Pancreas (tissue), 10 donors: ENCODE data around the gene GDF11. TPM values are rescaled to one million over a fixed set of nuclear protein-coding genes. Genes with fewer than 3 reads are reported as not detected.

Experiments used
- ATAC-seq, 4 donors: fragments of 200-7000 bp; cut with Tn5 transposase; one replicate each; pipeline versions ENCODE4 v1.8.0 to v1.9.1; 2020; ENCODE audit warnings: mild to moderate bottlenecking in 4 of 4, moderate library complexity in 4 of 4
- DNase-seq, 6 donors: peaks; one replicate each; pipeline ENCODE4 v3.0.0-alpha.2; 2020
- FAIRE-seq: peaks from 2 replicates; lab custom pipeline; 2012; peaks lifted over from hg19 to GRCh38; lab: Jason Lieb, UNC
- H3K27ac ChIP-seq, 4 donors: fragments of 200-600 bp; sonication (generic); 1 replicate in 3 of 4; 2 replicates in 1 of 4; pipeline versions ENCODE4 v1.5.0 to v1.8.0; 2020
- H3K27me3 ChIP-seq, 4 donors: fragments of 200-600 bp; one replicate each; pipeline ENCODE4 v1.8.0; 2021
- H3K36me3 ChIP-seq, 3 donors: fragments of 200-600 bp; sonication (generic) in 1 of 3; one replicate each; pipeline versions ENCODE4 v1.5.0 to v1.8.0; 2020 to 2021
- H3K4me1 ChIP-seq, 3 donors: fragments of 200-600 bp; one replicate each; pipeline ENCODE4 v1.8.0; 2021
- H3K4me3 ChIP-seq, 4 donors: fragments of 200-600 bp; sonication (generic) in 2 of 4; one replicate each; pipeline versions ENCODE4 v1.5.0 to v1.8.0; 2020 to 2021
- H3K9me3 ChIP-seq, 4 donors: fragments of 200-600 bp; one replicate each; pipeline ENCODE4 v1.8.0; 2021
- WGBS, 2 donors: extraction: QIAGEN DNeasy Blood & Tissue Kit; methylation state at CpG; one replicate each; pipeline ENCODE4 v1.1.7; 2013; 5-methylcytosine and 5-hydroxymethylcytosine counted together
- intact Hi-C, 3 donors: fragments of 100-400 bp; cut with DNase I; formaldehyde crosslinking; loops; one replicate each; pipeline versions ENCODE4 v1.11.1 to v1.14.2; 2022
- polyA plus RNA-seq, 2 donors: library from polyadenylated mRNA; stranded (reverse); fragments of 200-250 nt; gene quantifications; one replicate each; pipeline ENCODE4 v1.2.3, GENCODE V29; 2013
- total RNA-seq, 6 donors: library from RNA; stranded (reverse); fragmentation: NEBNext Ultra II Directional in 4 of 6; extraction: Animal tissue kit (Norgen Biotek cat#: 25700) in 4 of 6; gene quantifications; one replicate each; pipeline versions ENCODE4 v1.2.1 to v1.2.4, GENCODE V29; 2021 to 2023
- TF ChIP-seq, protein P1 (sequence below), 4 donors: fragments of 200-600 bp; sonication (generic) in 3 of 4; IDR thresholded peaks; one replicate each; pipeline versions ENCODE4 v1.5.0 to v1.8.0; 2021; ENCODE audit warnings: antibody characterized with exemption in 4 of 4
- donor health status: healthy with polysubstance abuse.
- donor health status: DM: no; HTN: no; CAD: no; lungs with moderate emphysema.
- donor health status: DM: no; HTN: no; CAD: no.
- donor health status: control.
- donor health status: control.
- donor health status: Bipolar disorder and iron deficiency.
- donor health status: DM: yes; HTN: yes; CAD: no.
- donor health status: DM: no; HTN: no; CAD: no.
- donor health status: DM: no; HTN: no; CAD: no.
- donor health status: DM: yes; HTN: yes; CAD: no.

Gene GDF11
- total and polyA plus RNA-seq, 8 donors: 0.91 to 3.5 (median 1.3) TPM

DNA sequence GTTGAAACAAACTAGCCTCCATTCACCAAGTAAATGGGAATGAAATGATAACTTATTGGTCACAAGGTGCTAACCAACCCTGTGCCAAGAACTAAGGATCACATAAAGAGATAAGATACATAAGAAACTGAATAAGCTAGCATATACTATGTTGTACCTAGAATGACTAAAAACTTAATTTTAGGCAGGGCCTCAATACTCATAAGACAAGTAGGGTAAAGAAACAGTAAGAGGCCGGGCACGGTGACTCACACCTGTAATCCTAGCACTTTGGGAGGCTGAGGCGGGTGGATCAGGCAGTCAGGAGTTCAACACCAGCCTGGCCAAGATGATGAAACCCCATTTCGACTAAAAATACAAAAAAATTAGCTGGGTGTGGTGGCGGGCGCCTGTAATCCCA lies 17.7 kb downstream of the GDF11 start:
- 93 to 95% methylated on average over 6 of the region's 6 CpGs for WGBS, 2 donors
- Histone ChIP-seq H3K9me3 (no peaks in the 10 kb centered on the region), H3K4me1 (no peaks in the 10 kb centered on the region), H3K36me3 (peaks cover 0 to 40% (median 9%) of the 10 kb centered on the region in 3 donors), H3K27ac (no peak overlapping the region), H3K27me3 (no peaks in the 10 kb centered on the region), H3K4me3 (no peak overlapping the region)
- intact Hi-C loops: no loop called here
- DNase-seq (no peak), FAIRE-seq (no peak), ATAC-seq (no peak)
- TF ChIP-seq, protein P1, sequence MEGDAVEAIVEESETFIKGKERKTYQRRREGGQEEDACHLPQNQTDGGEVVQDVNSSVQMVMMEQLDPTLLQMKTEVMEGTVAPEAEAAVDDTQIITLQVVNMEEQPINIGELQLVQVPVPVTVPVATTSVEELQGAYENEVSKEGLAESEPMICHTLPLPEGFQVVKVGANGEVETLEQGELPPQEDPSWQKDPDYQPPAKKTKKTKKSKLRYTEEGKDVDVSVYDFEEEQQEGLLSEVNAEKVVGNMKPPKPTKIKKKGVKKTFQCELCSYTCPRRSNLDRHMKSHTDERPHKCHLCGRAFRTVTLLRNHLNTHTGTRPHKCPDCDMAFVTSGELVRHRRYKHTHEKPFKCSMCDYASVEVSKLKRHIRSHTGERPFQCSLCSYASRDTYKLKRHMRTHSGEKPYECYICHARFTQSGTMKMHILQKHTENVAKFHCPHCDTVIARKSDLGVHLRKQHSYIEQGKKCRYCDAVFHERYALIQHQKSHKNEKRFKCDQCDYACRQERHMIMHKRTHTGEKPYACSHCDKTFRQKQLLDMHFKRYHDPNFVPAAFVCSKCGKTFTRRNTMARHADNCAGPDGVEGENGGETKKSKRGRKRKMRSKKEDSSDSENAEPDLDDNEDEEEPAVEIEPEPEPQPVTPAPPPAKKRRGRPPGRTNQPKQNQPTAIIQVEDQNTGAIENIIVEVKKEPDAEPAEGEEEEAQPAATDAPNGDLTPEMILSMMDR (IDR thresholded peaks at IDR 0.05): no peak

DNA sequence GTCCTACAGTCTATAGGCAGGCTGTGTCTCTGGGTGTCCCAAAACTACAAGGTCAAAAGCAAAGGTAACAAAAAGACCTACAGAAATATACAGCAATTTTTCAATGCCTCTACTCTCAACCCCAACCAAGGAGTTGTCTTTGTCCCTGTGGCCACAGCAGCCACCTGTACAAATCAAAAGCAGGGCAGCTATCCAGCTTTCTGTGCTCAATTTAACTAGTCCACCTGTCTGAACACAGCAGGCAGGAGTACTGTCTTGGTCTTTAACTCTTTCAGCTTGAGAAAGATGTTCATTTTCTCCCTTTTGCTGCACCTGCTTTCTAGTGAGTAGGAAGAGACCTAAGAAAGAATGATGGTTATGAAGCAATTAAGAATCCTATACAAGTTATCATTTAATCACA lies 19.7 kb downstream of the GDF11 start:
- Histone ChIP-seq H3K27ac (no peak overlapping the region), H3K9me3 (no peaks in the 10 kb centered on the region), H3K4me1 (no peaks in the 10 kb centered on the region), H3K36me3 (peaks cover 0 to 30% (median 7%) of the 10 kb centered on the region in 3 donors), H3K27me3 (no peaks in the 10 kb centered on the region), H3K4me3 (no peak overlapping the region)
- intact Hi-C loops: no loop called here
- DNase-seq (no peak), FAIRE-seq (no peak), ATAC-seq (no peak)
- TF ChIP-seq, protein P1 (IDR thresholded peaks at IDR 0.05): no peak

DNA sequence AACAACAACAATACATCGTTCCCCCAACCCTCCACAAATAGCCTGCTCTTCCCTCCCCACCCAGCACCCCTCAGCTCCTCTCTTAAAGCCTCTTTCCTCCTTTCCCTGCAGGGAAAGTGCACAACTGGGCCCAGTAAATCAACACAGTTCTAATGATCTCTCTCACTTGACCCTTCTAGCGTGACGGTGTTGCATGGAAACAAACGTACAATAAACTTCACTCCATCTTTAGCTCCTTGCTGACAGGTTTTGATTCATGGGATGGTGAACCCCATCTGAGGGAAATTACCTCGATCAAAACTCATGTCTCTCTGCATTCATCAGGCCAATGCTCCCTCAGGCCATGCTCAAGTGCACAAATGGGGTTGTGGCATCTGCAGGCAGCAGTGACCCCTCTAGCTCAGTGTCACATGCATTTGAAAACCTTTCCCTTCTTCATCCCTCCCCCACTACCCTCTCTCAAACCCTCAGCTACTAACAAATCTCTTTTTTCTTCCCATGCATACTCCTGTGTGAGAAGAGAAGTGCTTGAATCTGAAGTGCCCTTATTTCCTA lies 22.9 kb downstream of the GDF11 start:
- Histone ChIP-seq H3K9me3 (no peaks in the 10 kb centered on the region), H3K36me3 (peaks cover 0 to 9% (median 0%) of the 10 kb centered on the region in 3 donors), H3K4me3 (no peak overlapping the region), H3K27ac (no peak overlapping the region), H3K27me3 (no peaks in the 10 kb centered on the region), H3K4me1 (no peaks in the 10 kb centered on the region)
- intact Hi-C loops: no loop called here
- TF ChIP-seq, protein P1 (IDR thresholded peaks at IDR 0.05): no peak
- DNase-seq (no peak), FAIRE-seq (no peak), ATAC-seq (no peak)
- 78 to 81% methylated on average over 5 of the region's 5 CpGs for WGBS, 2 donors

DNA sequence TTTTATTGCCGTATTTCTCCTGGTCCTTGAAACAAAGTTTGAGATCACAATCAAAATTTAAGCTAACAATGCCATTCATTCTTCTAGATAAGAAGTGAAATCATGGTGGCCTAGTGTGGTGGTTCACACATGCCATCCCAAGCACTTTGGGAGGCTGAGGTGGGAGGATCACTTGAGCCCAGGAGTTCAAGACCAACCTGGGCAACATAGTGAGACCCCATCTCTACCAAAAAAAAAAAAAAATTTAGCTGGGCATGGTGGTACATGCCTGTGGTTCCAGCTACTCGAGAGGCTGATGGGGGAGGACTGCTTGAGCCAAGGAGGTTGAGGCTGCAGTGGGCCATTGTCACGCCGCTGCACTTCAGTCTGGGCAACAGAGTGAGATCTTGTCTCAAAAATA lies 24.2 kb downstream of the GDF11 start:
- no peaks in the 10 kb centered on the region for H3K9me3 ChIP-seq
- 90 to 93% methylated on average over 4 of the region's 4 CpGs for WGBS, 2 donors
- TF ChIP-seq, protein P1 (IDR thresholded peaks at IDR 0.05): no peak
- intact Hi-C loops: no loop called here
- no peak for FAIRE-seq
- no peaks in the 10 kb centered on the region for H3K27me3 ChIP-seq
- no peak for DNase-seq
- H3K4me1 ChIP-seq: no peaks in the 10 kb centered on the region
- H3K27ac ChIP-seq: no peak overlapping the region
- peaks cover 0 to 9% (median 0%) of the 10 kb centered on the region in 3 donors for H3K36me3 ChIP-seq
- no peak for ATAC-seq
- no peak overlapping the region for H3K4me3 ChIP-seq

DNA sequence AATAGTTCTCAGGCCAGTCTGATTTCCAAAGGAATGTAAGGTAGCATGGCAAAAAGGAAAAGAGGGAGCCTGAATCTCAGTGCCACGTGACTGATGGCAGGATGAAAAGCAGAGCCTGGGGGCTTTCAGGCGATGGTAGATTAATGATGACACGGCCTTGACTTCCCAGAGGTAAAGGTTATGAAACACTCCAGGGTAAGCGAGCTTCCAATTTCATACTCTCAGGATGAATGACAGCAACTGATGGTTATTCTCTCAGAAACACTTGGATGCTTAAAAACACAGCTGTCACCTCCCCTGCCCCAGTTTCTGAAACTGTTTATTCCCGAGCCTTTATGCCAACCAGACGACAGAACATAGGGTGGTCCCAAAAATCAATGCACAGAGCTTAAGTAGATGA lies 28.8 kb downstream of the GDF11 start:
- Histone ChIP-seq H3K27ac (no peak overlapping the region), H3K4me1 (no peaks in the 10 kb centered on the region), H3K36me3 (no peaks in the 10 kb centered on the region), H3K27me3 (no peaks in the 10 kb centered on the region), H3K4me3 (no peak overlapping the region), H3K9me3 (no peaks in the 10 kb centered on the region)
- no peak for DNase-seq
- TF ChIP-seq, protein P1 (IDR thresholded peaks at IDR 0.05): no peak
- intact Hi-C loops: no loop called here
- 59 to 64% methylated on average over 6 of the region's 6 CpGs for WGBS, 2 donors
- ATAC-seq: no peak
- no peak for FAIRE-seq
